ENCODE measurements around the gene MRPS14. TPM values are rescaled to one million over a fixed set of nuclear protein-coding genes. Genes with fewer than 3 reads are reported as not detected.

MRPS14 gene
- total and polyA plus RNA-seq, 2 donors (not counting 1 experiment from before 2014, with no cell fraction given): 31.6 to 39.5 TPM

DNA sequence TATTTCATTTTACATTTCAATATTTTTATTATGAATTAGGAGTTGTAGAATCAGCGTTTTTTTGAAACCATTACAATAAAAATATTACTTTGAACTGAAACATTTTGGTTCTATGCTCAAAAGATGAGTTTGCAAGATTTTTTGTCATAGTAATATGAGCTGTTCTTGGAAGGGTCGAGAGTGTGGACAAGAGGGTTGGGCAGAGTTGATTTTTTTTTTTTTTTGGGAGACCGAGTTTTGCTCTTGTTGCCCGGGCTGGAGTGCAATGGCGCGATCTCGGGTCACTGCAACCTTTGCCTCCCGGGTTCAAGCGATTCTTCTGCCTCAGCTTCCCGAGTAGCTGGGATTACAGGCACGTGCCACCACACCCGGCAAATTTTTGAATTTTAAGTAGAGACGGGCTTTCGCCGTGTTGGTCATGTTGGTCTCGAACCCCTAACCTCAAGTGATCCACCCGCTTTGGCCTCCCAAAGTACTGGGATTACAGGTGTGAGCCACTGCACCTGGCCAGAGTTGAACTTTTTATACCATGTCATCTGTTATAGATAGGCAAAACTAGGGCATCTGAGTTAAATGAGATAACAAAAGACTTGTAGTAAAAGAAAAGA, 20.2 kb downstream of the MRPS14 start:
- Histone ChIP-seq H3K4me2 (ENCODE audit: extremely low read depth, insufficient read depth, low read length) (no peak overlapping the region), H2AFZ (ENCODE audit: low read length) (no peak overlapping the region), H3K9me3 (ENCODE audit: control insufficient read depth, insufficient read depth, low read depth, low read length) (no peaks in the 10 kb centered on the region), H4K20me1 (ENCODE audit: control insufficient read depth, extremely low read depth, insufficient read depth, low read length) (no peaks in the 10 kb centered on the region), H3K79me2 (ENCODE audit: control insufficient read depth, insufficient read depth, low read length) (peaks cover 69% of the 10 kb centered on the region), H3K36me3 (ENCODE audit: control insufficient read depth, insufficient read depth, low read length) (no peaks in the 10 kb centered on the region), H3K9ac (ENCODE audit: insufficient read depth, low read length) (no peak overlapping the region), H3K27ac (ENCODE audit: insufficient read depth, low read length) (no peak overlapping the region), H3K4me3 (replicated peaks in 1 of 4; ENCODE audit: control extremely low read depth in 1 of 4, insufficient read depth in 1 of 4, low read depth in 3 of 4, low read length in 4 of 4) (peak overlapping the region in 1 of 4 experiments; percentile 9), H3K4me1 (ENCODE audit: control insufficient read depth, extremely low read depth, insufficient read depth, low read length) (peaks cover 7% of the 10 kb centered on the region), H3K27me3 (ENCODE audit: control insufficient read depth, insufficient read depth, low read length) (no peaks in the 10 kb centered on the region)
- no peak for TF ChIP-seq EZH2 (IDR thresholded peaks at IDR 0.05; ENCODE audit: low read length, missing control alignments)
- TF ChIP-seq, protein P1, sequence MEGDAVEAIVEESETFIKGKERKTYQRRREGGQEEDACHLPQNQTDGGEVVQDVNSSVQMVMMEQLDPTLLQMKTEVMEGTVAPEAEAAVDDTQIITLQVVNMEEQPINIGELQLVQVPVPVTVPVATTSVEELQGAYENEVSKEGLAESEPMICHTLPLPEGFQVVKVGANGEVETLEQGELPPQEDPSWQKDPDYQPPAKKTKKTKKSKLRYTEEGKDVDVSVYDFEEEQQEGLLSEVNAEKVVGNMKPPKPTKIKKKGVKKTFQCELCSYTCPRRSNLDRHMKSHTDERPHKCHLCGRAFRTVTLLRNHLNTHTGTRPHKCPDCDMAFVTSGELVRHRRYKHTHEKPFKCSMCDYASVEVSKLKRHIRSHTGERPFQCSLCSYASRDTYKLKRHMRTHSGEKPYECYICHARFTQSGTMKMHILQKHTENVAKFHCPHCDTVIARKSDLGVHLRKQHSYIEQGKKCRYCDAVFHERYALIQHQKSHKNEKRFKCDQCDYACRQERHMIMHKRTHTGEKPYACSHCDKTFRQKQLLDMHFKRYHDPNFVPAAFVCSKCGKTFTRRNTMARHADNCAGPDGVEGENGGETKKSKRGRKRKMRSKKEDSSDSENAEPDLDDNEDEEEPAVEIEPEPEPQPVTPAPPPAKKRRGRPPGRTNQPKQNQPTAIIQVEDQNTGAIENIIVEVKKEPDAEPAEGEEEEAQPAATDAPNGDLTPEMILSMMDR (conservative IDR thresholded peaks at IDR 0.05 in 1 of 2, IDR thresholded peaks at IDR 0.05 in 1 of 2; ENCODE audit: low read depth in 1 of 2, low read length in 2 of 2): no peak
- DNase-seq (ENCODE audit: low read depth in 2 of 2): no peak

- H3K4me1 ChIP-seq (ENCODE audit: control insufficient read depth, extremely low read depth, insufficient read depth, low read length): peaks cover 9% of the 10 kb centered on the region
- H3K9ac ChIP-seq (ENCODE audit: insufficient read depth, low read length): peak overlapping the region; percentile 85
- no peak overlapping the region for H2AFZ ChIP-seq (ENCODE audit: low read length)
- no peaks in the 10 kb centered on the region for H3K27me3 ChIP-seq (ENCODE audit: control insufficient read depth, insufficient read depth, low read length)
- peak overlapping the region; percentile 77 to 97 (median 92) for H3K4me3 ChIP-seq (replicated peaks in 1 of 4; ENCODE audit: control extremely low read depth in 1 of 4, insufficient read depth in 1 of 4, low read depth in 3 of 4, low read length in 4 of 4)
- peak overlapping the region; percentile 86 for H3K27ac ChIP-seq (ENCODE audit: insufficient read depth, low read length)
- H3K4me2 ChIP-seq (ENCODE audit: extremely low read depth, insufficient read depth, low read length): peak overlapping the region; percentile 95
- H3K79me2 ChIP-seq (ENCODE audit: control insufficient read depth, insufficient read depth, low read length): peaks cover 57% of the 10 kb centered on the region
- H4K20me1 ChIP-seq (ENCODE audit: control insufficient read depth, extremely low read depth, insufficient read depth, low read length): no peaks in the 10 kb centered on the region
- DNase-seq (ENCODE audit: low read depth in 2 of 2): peak in 1 of 2 donors; percentile 18
- no peaks in the 10 kb centered on the region for H3K36me3 ChIP-seq (ENCODE audit: control insufficient read depth, insufficient read depth, low read length)
- TF ChIP-seq, protein P1 (conservative IDR thresholded peaks at IDR 0.05 in 1 of 2, IDR thresholded peaks at IDR 0.05 in 1 of 2; ENCODE audit: low read depth in 1 of 2, low read length in 2 of 2): no peak
- TF ChIP-seq EZH2 (IDR thresholded peaks at IDR 0.05; ENCODE audit: low read length, missing control alignments): no peak
- no peaks in the 10 kb centered on the region for H3K9me3 ChIP-seq (ENCODE audit: control insufficient read depth, insufficient read depth, low read depth, low read length)
Observed at GRCh38 chr1:175000697-175001187, 22.5 kb downstream of the MRPS14 start.

DNA sequence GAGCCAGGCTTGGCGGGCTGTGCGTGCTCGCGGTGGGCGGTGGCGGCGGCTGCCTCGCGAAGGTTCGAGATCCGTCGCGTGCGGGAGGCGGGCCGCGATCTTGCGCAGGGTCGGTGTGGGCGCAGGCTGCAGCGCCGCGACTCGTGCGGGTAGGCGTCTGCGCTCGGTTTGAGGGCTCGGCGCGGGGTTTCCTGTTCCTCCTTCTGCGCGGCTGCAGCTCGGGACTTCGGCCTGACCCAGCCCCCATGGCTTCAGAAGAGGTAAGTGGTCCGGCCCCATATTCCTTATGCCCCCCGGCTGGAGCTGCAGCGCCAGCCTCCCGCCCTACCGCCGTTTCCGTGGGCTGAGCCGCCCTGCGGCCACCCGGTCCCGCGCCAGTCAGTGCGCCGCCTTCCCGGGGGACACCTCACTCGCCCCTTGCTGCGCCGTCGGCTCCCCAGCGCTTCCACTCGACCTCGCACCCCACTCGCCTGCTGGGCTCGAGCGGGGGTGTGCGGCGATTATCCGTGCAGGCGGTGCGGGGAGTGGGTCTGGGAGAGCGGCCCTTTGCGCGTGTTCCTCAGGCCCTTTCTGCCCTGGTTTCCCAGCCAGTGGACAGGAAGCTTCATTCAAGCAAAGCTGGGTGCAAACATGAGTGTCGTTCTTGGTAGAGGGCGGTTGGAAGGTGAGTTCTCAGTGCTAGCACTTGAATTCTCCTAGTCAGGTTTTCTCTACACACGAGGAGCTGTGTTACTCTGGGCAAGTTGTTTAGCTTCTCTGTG, 23.1 kb downstream of the MRPS14 start, which contains the start of gene CACYBP:
Gene CACYBP (plus strand): TSS at position 12 of the 761 bp plus-strand sequence. CDS start 234 bp downstream, at position 246.
- Histone ChIP-seq H2AFZ (ENCODE audit: low read length) (peak within 1 kb of the TSS; percentile 86), H3K4me1 (ENCODE audit: control insufficient read depth, extremely low read depth, insufficient read depth, low read length) (peaks cover 9% of the 10 kb centered on the region), H3K4me3 (replicated peaks in 1 of 4; ENCODE audit: control extremely low read depth in 1 of 4, insufficient read depth in 1 of 4, low read depth in 3 of 4, low read length in 4 of 4) (peak within 1 kb of the TSS; percentile 77 to 97 (median 92)), H3K36me3 (ENCODE audit: control insufficient read depth, insufficient read depth, low read length) (no peaks in the 10 kb centered on the region), H3K79me2 (ENCODE audit: control insufficient read depth, insufficient read depth, low read length) (peaks cover 50% of the 10 kb centered on the region), H3K27me3 (ENCODE audit: control insufficient read depth, insufficient read depth, low read length) (no peaks in the 10 kb centered on the region), H3K4me2 (ENCODE audit: extremely low read depth, insufficient read depth, low read length) (peak within 1 kb of the TSS; percentile 95), H3K27ac (ENCODE audit: insufficient read depth, low read length) (peak within 1 kb of the TSS; percentile 96), H3K9ac (ENCODE audit: insufficient read depth, low read length) (peak within 1 kb of the TSS; percentile 93), H3K9me3 (ENCODE audit: control insufficient read depth, insufficient read depth, low read depth, low read length) (no peaks in the 10 kb centered on the region), H4K20me1 (ENCODE audit: control insufficient read depth, extremely low read depth, insufficient read depth, low read length) (no peaks in the 10 kb centered on the region)
- TF ChIP-seq, protein P1 (conservative IDR thresholded peaks at IDR 0.05 in 1 of 2, IDR thresholded peaks at IDR 0.05 in 1 of 2; ENCODE audit: low read depth in 1 of 2, low read length in 2 of 2): no peak
- no peak for TF ChIP-seq EZH2 (IDR thresholded peaks at IDR 0.05; ENCODE audit: low read length, missing control alignments)
- peak in 1 of 2 donors; percentile 38 for DNase-seq (ENCODE audit: low read depth in 2 of 2)
